GM12872 (cell line): ENCODE data around the gene GCC1.

ENCODE experiments used
- TF ChIP-seq, protein P1 (sequence below): IDR thresholded peaks from 3 replicates; pipeline ENCODE4 v1.5.1; 2011; ENCODE audit warnings: low read depth, mild to moderate bottlenecking, low read length, moderate library complexity; ENCODE audit not compliant: insufficient read depth

GCC1 gene

DNA sequence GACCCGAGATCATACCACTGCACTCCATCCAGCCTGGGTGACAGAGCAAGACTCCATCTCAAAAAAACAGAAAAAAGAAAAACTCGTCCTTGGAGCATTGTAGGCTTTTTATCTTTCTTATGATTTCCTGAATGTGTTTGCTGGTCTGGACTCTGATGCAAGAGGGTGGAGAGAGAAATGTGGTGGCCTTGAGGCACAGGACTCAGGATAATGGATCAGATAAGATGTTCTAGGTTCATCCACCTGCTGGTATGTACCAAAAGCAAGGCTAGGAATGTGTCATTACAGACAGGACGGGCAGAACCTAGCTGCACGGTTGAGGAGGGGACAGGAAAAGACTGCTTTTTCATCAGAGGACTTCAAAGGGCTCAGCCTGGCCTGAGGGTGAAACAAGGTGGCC is 33.5 kb downstream of the GCC1 start:
- TF ChIP-seq, protein P1, sequence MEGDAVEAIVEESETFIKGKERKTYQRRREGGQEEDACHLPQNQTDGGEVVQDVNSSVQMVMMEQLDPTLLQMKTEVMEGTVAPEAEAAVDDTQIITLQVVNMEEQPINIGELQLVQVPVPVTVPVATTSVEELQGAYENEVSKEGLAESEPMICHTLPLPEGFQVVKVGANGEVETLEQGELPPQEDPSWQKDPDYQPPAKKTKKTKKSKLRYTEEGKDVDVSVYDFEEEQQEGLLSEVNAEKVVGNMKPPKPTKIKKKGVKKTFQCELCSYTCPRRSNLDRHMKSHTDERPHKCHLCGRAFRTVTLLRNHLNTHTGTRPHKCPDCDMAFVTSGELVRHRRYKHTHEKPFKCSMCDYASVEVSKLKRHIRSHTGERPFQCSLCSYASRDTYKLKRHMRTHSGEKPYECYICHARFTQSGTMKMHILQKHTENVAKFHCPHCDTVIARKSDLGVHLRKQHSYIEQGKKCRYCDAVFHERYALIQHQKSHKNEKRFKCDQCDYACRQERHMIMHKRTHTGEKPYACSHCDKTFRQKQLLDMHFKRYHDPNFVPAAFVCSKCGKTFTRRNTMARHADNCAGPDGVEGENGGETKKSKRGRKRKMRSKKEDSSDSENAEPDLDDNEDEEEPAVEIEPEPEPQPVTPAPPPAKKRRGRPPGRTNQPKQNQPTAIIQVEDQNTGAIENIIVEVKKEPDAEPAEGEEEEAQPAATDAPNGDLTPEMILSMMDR = no peak

DNA sequence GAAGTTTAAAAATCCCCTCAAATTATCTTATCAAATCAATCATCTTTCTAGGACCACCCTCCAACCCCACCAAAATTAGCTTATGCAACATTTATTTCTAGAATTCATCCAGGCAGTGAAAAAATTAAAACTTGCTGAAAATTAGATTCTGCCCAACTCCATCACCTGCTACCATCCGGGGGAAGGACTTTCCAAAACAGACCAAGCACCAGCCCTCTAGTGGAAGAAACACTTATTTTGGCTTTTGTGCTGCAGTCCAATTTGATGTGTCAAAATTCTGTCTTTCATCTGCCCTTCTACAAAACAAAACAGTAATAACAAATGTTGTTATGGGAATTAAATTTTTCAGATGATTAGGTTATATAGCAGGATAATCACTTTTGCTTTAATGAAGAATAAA is 35.1 kb downstream of the GCC1 start:
- TF ChIP-seq, protein P1 = peak; percentile 33; the same call in 2 of the 3 replicates

DNA sequence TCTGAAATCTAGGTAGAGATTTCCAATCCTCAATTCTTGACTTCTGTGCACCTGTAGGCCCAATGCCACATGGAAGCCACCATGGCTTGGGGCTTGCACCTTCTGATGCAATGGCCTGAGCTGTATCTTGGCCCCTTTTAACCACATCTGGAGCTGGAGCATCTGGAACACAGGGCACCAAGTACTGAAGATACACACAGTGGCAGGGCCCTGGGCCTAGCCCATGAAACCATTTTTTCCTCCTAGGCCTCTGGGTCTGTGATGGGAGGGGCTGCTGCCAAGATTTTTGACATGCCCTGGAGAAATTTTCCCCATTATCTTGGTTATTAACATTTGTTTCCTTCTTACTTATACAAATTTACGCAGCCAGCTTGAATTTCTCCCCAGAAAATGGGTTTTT is 39.1 kb downstream of the GCC1 start:
- TF ChIP-seq, protein P1 = no peak

DNA sequence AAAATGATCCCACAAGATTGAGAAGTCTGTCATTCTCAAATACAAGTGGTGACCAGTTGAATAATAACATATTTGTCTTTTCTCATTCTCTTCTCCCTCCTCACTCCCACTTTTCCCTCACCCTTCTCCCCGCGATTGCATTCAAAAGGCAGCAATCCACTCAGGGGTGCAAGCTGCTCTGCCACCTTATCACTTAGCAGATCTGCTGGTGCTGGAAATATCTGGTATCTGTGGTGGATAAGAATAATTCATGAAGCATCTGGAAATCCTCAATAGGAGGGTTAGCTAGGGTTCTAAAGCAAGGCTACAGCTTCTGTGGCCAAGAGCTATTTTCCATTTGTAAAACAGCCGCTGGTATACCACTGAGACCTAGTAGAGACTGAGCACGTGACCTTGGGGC is 43.8 kb downstream of the GCC1 start:
- TF ChIP-seq, protein P1 = no peak

DNA sequence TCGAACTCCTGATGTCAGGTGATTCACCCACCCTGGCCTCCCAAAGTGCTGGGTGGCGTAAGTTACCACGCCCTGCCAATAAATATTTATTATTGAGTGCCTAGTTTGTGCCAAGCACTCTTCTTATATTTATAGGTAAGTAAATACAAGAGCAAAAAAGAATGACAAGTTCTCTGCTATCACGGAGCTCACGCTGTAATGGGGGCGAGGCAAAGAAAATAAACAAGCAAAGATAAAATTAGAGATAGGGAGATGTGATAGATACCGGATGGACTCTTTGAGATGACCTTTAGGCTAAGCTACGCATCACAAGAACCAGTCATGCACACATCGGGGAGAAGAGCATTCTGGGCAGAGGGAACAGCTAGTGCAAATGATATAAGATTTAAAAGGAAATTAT is 46.3 kb downstream of the GCC1 start:
- TF ChIP-seq, protein P1 = no peak

DNA sequence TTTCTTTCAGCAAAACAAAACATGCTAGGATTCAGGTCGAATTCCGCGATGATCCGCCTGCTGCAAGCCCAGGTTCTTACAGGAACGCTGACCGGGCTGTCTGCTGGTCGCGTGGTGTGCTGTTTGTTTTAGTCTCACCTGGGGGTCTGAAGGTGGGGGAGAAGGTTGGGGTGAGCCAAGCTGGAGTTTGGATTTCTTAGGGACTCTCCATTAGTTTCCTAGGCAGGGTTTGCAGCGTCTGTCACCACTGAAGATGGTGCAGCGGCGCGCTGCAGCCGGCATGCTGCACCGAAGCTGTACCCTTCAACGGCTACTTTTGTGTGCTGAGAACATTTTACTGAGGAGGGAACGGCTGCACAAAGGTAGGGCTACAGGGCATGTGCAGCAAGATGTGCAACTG is 48.7 kb downstream of the GCC1 start:
- TF ChIP-seq, protein P1 = no peak

DNA sequence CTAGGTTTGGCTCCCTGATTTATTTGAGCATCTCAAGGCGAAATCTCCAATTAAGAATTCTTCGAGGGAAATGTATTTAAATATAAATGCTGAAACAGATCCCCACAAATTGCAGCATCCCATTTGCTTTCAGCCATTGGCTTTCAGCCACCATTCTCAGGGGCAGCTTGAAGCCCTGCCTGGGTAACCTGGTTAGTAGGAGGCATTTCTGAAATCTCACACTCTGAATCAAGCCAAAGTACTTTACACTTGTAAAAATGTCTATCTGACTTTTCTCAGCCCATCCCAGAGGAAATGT is 49.1 kb downstream of the GCC1 start:
- TF ChIP-seq, protein P1 = no peak
